ENCODE measurements around the gene CR1L. TPM values are rescaled to one million over a fixed set of nuclear protein-coding genes. Genes with fewer than 3 reads are reported as not detected.

Gene CR1L
- total RNA-seq, 1 experiment from 2014 or later: not detected

GRCh38 chr1:207762622-207763021 is 117.7 kb downstream of the CR1L start:
- Histone ChIP-seq H3K27ac (ENCODE audit: low read length) (no peak overlapping the region), H3K9me3 (ENCODE audit: control insufficient read depth, insufficient read depth, low read depth, low read length) (no peaks in the 10 kb centered on the region), H3K4me1 (ENCODE audit: control insufficient read depth, insufficient read depth, low read length) (no peaks in the 10 kb centered on the region), H3K27me3 (ENCODE audit: control insufficient read depth, insufficient read depth, low read length) (no peaks in the 10 kb centered on the region), H3K36me3 (ENCODE audit: control insufficient read depth, insufficient read depth, low read length) (peaks cover 28% of the 10 kb centered on the region), H3K4me3 (ENCODE audit: low read depth in 2 of 2, low read length in 2 of 2) (no peak overlapping the region)
- ATAC-seq: no peak
- ChIA-PET POLR2A (no interaction called here), CTCF (interaction anchor here (1.9 kb wide), 1 partner anchor 34 kb away, joined by 4 read pairs; no protein-coding TSS in a partner anchor)
- intact Hi-C loops (cut with micrococcal nuclease; ENCODE audit: unreplicated experiment): no loop called here
- in situ Hi-C loops (cut with HindIII; ENCODE audit: low pct_unique_long_range_greater_than_20kb, low sequenced_read_pairs): no loop called here
- BruUV-seq (replicated peaks): no TSS peak
- TF ChIP-seq SIN3A (IDR thresholded peaks at IDR 0.05; ENCODE audit: borderline replicate concordance, insufficient read depth, low read depth, low read length) (no peak), CTCF (IDR thresholded peaks at IDR 0.05) (no peak), TCF7L2 (IDR thresholded peaks at IDR 0.05; ENCODE audit: low read depth, low read length) (no peak), POLR2AphosphoS5 (IDR thresholded peaks at IDR 0.05; ENCODE audit: low read depth, low read length) (no peak)
- TF ChIP-seq, protein P1, sequence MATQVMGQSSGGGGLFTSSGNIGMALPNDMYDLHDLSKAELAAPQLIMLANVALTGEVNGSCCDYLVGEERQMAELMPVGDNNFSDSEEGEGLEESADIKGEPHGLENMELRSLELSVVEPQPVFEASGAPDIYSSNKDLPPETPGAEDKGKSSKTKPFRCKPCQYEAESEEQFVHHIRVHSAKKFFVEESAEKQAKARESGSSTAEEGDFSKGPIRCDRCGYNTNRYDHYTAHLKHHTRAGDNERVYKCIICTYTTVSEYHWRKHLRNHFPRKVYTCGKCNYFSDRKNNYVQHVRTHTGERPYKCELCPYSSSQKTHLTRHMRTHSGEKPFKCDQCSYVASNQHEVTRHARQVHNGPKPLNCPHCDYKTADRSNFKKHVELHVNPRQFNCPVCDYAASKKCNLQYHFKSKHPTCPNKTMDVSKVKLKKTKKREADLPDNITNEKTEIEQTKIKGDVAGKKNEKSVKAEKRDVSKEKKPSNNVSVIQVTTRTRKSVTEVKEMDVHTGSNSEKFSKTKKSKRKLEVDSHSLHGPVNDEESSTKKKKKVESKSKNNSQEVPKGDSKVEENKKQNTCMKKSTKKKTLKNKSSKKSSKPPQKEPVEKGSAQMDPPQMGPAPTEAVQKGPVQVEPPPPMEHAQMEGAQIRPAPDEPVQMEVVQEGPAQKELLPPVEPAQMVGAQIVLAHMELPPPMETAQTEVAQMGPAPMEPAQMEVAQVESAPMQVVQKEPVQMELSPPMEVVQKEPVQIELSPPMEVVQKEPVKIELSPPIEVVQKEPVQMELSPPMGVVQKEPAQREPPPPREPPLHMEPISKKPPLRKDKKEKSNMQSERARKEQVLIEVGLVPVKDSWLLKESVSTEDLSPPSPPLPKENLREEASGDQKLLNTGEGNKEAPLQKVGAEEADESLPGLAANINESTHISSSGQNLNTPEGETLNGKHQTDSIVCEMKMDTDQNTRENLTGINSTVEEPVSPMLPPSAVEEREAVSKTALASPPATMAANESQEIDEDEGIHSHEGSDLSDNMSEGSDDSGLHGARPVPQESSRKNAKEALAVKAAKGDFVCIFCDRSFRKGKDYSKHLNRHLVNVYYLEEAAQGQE (IDR thresholded peaks at IDR 0.05; ENCODE audit: insufficient read depth in 1 of 2, low read depth in 2 of 2, low read length in 1 of 2): no peak
- no peak for DNase-seq (ENCODE audit: low read depth, low spot score)

- POLR2A ChIA-PET: no interaction called here
- Histone ChIP-seq H3K27ac (ENCODE audit: low read length) (no peak overlapping the region), H3K9me3 (ENCODE audit: control insufficient read depth, insufficient read depth, low read depth, low read length) (no peaks in the 10 kb centered on the region), H3K36me3 (ENCODE audit: control insufficient read depth, insufficient read depth, low read length) (peaks cover 26% of the 10 kb centered on the region), H3K4me3 (ENCODE audit: low read depth in 2 of 2, low read length in 2 of 2) (no peak overlapping the region), H3K4me1 (ENCODE audit: control insufficient read depth, insufficient read depth, low read length) (no peaks in the 10 kb centered on the region), H3K27me3 (ENCODE audit: control insufficient read depth, insufficient read depth, low read length) (no peaks in the 10 kb centered on the region)
- no TSS peak for BruUV-seq (replicated peaks)
- no peak for TF ChIP-seq POLR2AphosphoS5 (IDR thresholded peaks at IDR 0.05; ENCODE audit: low read depth, low read length)
- TF ChIP-seq, protein P1 (IDR thresholded peaks at IDR 0.05; ENCODE audit: insufficient read depth in 1 of 2, low read depth in 2 of 2, low read length in 1 of 2): no peak
- no peak for TF ChIP-seq TCF7L2 (IDR thresholded peaks at IDR 0.05; ENCODE audit: low read depth, low read length)
- TF ChIP-seq SIN3A (IDR thresholded peaks at IDR 0.05; ENCODE audit: borderline replicate concordance, insufficient read depth, low read depth, low read length): no peak
- TF ChIP-seq CTCF (IDR thresholded peaks at IDR 0.05): no peak
- no peak for DNase-seq (ENCODE audit: low read depth, low spot score)
- no peak for ATAC-seq
- intact Hi-C loops (cut with micrococcal nuclease; ENCODE audit: unreplicated experiment) (no loop called here), in situ Hi-C loops (cut with HindIII; ENCODE audit: low pct_unique_long_range_greater_than_20kb, low sequenced_read_pairs) (no loop called here)
- CTCF ChIA-PET: interaction anchor here (1.9 kb wide), 1 partner anchor 34 kb away, joined by 4 read pairs; no protein-coding TSS in a partner anchor
These were observed 118.2 kb downstream of the CR1L start for GRCh38 chr1:207763091-207763490.
